CD14-positive monocyte (primary cell): ENCODE measurements around the gene RANBP1. TPM values are rescaled to one million over a fixed set of nuclear protein-coding genes. Genes with fewer than 3 reads are reported as not detected.

ENCODE experiments used
- DNase-seq, 3 donors: peaks; one replicate each; pipeline ENCODE4 v3.0.0-alpha.2; 2011 to 2022
- H2AFZ ChIP-seq: 2 replicates; pipeline ENCODE4 v1.6.0; 2012; ENCODE audit warnings: mild to moderate bottlenecking, low read depth, low read length, inconsistent platforms; ENCODE audit not compliant: insufficient read depth, poor library complexity, severe bottlenecking
- H3K27ac ChIP-seq, 2 donors: 1 replicate in 1 of 2; 2 replicates in 1 of 2; pipeline ENCODE4 v1.5.1; 2012 to 2013; ENCODE audit warnings: low read length in 2 of 2, control low read depth in 1 of 2, inconsistent platforms in 1 of 2, low read depth in 1 of 2, mild to moderate bottlenecking in 1 of 2
- H3K27me3 ChIP-seq, 2 donors: one replicate each; pipeline versions ENCODE4 v1.6.0 to v1.6.1; 2011 to 2013; ENCODE audit warnings: low read length in 2 of 2; ENCODE audit not compliant: control insufficient read depth in 2 of 2, insufficient read depth in 2 of 2
- H3K36me3 ChIP-seq, 2 donors: replicated peaks in 1 of 2; 1 replicate in 1 of 2; 2 replicates in 1 of 2; pipeline versions ENCODE4 v1.5.1 to v1.6.1; 2012 to 2013; ENCODE audit warnings: low read length in 2 of 2, control low read depth in 1 of 2, inconsistent platforms in 1 of 2, mild to moderate bottlenecking in 1 of 2; ENCODE audit not compliant: insufficient read depth in 2 of 2, control insufficient read depth in 1 of 2
- H3K4me1 ChIP-seq, 2 donors: 1 replicate in 1 of 2; 2 replicates in 1 of 2; pipeline versions ENCODE4 v1.5.1 to v1.6.1; 2012 to 2013; ENCODE audit warnings: low read length in 2 of 2, control low read depth in 1 of 2, inconsistent platforms in 1 of 2, mild to moderate bottlenecking in 1 of 2, moderate library complexity in 1 of 2; ENCODE audit not compliant: insufficient read depth in 2 of 2, control insufficient read depth in 1 of 2
- H3K4me2 ChIP-seq: replicated peaks from 2 replicates; pipeline ENCODE3; 2012; ENCODE audit warnings: low read length, moderate library complexity, mild to moderate bottlenecking; ENCODE audit not compliant: poor library complexity, severe bottlenecking; ENCODE audit errors: extremely low read depth
- H3K4me3 ChIP-seq, 3 experiments: fragments of 200-600 bp in 1 of 3; sonication (generic) in 1 of 3; replicated peaks in 1 of 3; 1 replicate in 2 of 3; 2 replicates in 1 of 3; pipeline ENCODE4 v1.5.1; 2011 to 2013; ENCODE audit warnings: low read length in 3 of 3, mild to moderate bottlenecking in 3 of 3, control low read depth in 2 of 3, low read depth in 2 of 3, inconsistent platforms in 1 of 3, moderate library complexity in 1 of 3
- H3K79me2 ChIP-seq: 2 replicates; pipeline ENCODE4 v1.6.0; 2012; ENCODE audit warnings: mild to moderate bottlenecking, control low read depth, inconsistent platforms, low read length, moderate library complexity; ENCODE audit not compliant: insufficient read depth
- H3K9ac ChIP-seq: 2 replicates; pipeline ENCODE4 v1.6.0; 2017; ENCODE audit warnings: low read length, mild to moderate bottlenecking; ENCODE audit not compliant: insufficient read depth, poor library complexity, severe bottlenecking
- H3K9me3 ChIP-seq, 2 donors: replicated peaks in 1 of 2; 1 replicate in 1 of 2; 2 replicates in 1 of 2; pipeline versions ENCODE4 v1.5.1 to v1.6.1; 2012 to 2013; ENCODE audit warnings: low read length in 2 of 2, control low read depth in 1 of 2; ENCODE audit not compliant: control insufficient read depth in 1 of 2, insufficient read depth in 1 of 2
- H4K20me1 ChIP-seq: 2 replicates; pipeline ENCODE4 v1.6.0; 2012; ENCODE audit warnings: mild to moderate bottlenecking, low read length, control low read depth, moderate library complexity; ENCODE audit not compliant: insufficient read depth
- H3K27ac Mint-ChIP-seq, 7 donors: one replicate each; pipeline ENCODE4 v1.8.0; 2020; ENCODE audit warnings: mild to moderate bottlenecking in 7 of 7, mixed read lengths in 7 of 7, moderate library complexity in 6 of 7, inconsistent platforms in 2 of 7
- H3K27me3 Mint-ChIP-seq, 3 donors: one replicate each; pipeline ENCODE4 v1.8.0; 2021 to 2022; ENCODE audit warnings: low read depth in 3 of 3, mild to moderate bottlenecking in 3 of 3, mixed read lengths in 3 of 3, moderate library complexity in 3 of 3, inconsistent platforms in 1 of 3
- H3K36me3 Mint-ChIP-seq, 2 donors: one replicate each; pipeline ENCODE4 v1.8.0; 2020; ENCODE audit warnings: mixed read lengths in 2 of 2, inconsistent platforms in 1 of 2, mild to moderate bottlenecking in 1 of 2
- H3K4me1 Mint-ChIP-seq: one replicate; pipeline ENCODE4 v1.8.0; 2020; ENCODE audit warnings: mild to moderate bottlenecking, mixed read lengths
- H3K4me3 Mint-ChIP-seq, 2 donors: one replicate each; pipeline ENCODE4 v1.8.0; 2020; ENCODE audit warnings: mild to moderate bottlenecking in 2 of 2, mixed read lengths in 2 of 2, moderate library complexity in 1 of 2
- H3K9me3 Mint-ChIP-seq, 7 donors: one replicate each; pipeline ENCODE4 v1.8.0; 2020 to 2022; ENCODE audit warnings: mixed read lengths in 7 of 7, mild to moderate bottlenecking in 6 of 7, moderate library complexity in 6 of 7, inconsistent platforms in 2 of 7
- WGBS: methylation state at CpG from one replicate; pipeline ENCODE4 v1.1.5; 2013; ENCODE audit warnings: missing lambda C conversion rate; ENCODE audit not compliant: insufficient coverage; 5-methylcytosine and 5-hydroxymethylcytosine counted together
- intact Hi-C, 2 donors: fragments of 100-400 bp; cut with micrococcal nuclease; formaldehyde crosslinking; loops; one replicate each; pipeline versions ENCODE4 v1.15.0 to v1.15.1; 2023
- polyA plus RNA-seq, 3 donors: library from polyadenylated mRNA; depleted of rRNA in 1 of 3; unstranded in 2 of 3; stranded (reverse) in 1 of 3; fragments of 300-500 nt in 2 of 3; fragments of >200 nt in 1 of 3; fragmentation: Illumina TruSeq in 2 of 3; gene quantifications; 1 replicate in 2 of 3; 2 replicates in 1 of 3; pipeline ENCODE4 v1.2.3, GENCODE V29; 2012 to 2021
- TF ChIP-seq, protein P1 (sequence below): fragments of 200-600 bp; IDR thresholded peaks from one replicate; pipeline ENCODE4 v1.8.0; 2022; ENCODE audit warnings: antibody characterized with exemption, mild to moderate bottlenecking

Gene RANBP1
- polyA plus RNA-seq, 3 donors, result 45.0 to 52.3 (median 47.4) TPM

DNA sequence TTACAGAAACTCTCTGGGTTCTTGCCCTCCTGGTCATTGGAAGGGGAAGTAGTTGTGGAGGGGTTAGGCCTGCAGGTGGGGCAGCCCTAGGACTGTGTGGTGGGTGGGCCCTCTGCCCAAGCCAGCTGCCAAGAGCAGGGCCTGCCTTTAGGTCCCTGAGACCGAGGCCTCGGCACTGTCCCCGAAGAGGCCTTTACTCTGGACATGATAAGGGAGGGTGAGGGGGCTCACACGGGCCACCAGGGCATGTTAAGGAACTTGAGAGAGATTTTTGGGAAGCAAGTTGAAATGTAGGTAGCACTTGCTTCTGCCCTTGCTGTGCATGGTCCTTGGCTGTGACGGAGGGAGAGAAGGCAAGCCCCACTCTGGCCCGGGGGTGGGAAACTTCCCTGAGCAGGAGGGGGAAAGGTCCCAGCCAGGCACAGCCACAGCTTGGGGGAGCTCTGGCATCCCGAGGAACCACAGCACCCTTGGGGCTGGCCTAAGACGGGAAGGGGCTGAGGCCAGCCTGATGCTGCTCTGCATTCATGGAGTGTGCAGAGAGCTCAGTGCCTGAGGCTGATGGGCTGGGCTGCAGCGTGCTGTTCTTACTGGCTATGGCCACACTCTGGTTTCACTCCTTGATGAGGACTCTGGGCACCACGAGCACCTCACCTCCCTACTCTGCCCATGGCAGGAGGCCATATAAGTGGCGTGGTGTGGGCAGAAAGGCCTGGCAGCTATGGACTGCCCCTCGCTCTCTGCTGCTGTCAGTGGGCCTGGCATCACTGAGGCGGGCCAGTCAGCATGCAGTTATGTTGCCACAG lies 7.8 kb upstream of the RANBP1 start:
- Histone ChIP-seq H3K9ac (no peak overlapping the region), H3K9me3 (no peaks in the 10 kb centered on the region), H3K79me2 (peaks cover 5% of the 10 kb centered on the region), H3K4me2 (no peak overlapping the region), H3K36me3 (peaks cover 80 to 96% of the 10 kb centered on the region in 2 donors), H3K4me1 (no peaks in the 10 kb centered on the region), H3K4me3 (no peak overlapping the region), H3K27ac (peak overlapping the region in 1 of 2 donors; percentile 41), H2AFZ (no peak overlapping the region), H3K27me3 (no peaks in the 10 kb centered on the region), H4K20me1 (peaks cover 17% of the 10 kb centered on the region)
- Mint-ChIP-seq H3K27ac (peak overlapping the region in 5 of 7 donors; percentile 9 to 65 (median 35)), H3K9me3 (no peaks in the 10 kb centered on the region), H3K4me1 (no peaks in the 10 kb centered on the region), H3K36me3 (peaks cover 53 to 87% of the 10 kb centered on the region in 2 donors), H3K4me3 (no peak overlapping the region), H3K27me3 (peaks cover 0 to 2% (median 0%) of the 10 kb centered on the region in 3 donors)
- TF ChIP-seq, protein P1, sequence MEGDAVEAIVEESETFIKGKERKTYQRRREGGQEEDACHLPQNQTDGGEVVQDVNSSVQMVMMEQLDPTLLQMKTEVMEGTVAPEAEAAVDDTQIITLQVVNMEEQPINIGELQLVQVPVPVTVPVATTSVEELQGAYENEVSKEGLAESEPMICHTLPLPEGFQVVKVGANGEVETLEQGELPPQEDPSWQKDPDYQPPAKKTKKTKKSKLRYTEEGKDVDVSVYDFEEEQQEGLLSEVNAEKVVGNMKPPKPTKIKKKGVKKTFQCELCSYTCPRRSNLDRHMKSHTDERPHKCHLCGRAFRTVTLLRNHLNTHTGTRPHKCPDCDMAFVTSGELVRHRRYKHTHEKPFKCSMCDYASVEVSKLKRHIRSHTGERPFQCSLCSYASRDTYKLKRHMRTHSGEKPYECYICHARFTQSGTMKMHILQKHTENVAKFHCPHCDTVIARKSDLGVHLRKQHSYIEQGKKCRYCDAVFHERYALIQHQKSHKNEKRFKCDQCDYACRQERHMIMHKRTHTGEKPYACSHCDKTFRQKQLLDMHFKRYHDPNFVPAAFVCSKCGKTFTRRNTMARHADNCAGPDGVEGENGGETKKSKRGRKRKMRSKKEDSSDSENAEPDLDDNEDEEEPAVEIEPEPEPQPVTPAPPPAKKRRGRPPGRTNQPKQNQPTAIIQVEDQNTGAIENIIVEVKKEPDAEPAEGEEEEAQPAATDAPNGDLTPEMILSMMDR, result no peak
- intact Hi-C loops, result no loop called here
- no peak for DNase-seq
- WGBS, result 94% methylated on average over 12 of the region's 13 CpGs

DNA sequence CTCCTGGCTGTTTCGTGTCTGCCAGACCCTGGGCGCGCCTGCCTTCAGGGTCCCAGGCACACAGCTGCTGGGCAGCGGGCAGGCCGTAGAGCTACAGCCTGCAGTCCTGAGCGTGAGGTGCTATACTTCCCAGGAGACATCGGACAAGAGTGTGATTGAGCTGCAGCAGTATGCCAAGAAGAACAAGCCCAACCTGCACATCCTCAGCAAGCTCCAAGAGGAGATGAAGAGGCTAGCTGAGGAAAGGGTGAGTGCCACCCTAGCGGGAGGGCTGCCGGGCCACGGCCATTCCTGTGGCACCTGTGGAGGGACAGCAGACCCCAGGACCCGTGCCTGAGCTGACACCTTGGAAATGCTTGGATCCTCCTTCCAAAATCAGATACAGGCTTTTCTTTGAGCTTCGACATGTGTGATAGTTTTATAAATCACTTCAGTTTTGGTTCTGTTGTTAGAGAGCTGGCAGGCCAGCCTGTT lies 7.1 kb upstream of the RANBP1 start:
- Histone ChIP-seq H3K9me3 (no peaks in the 10 kb centered on the region), H2AFZ (no peak overlapping the region), H3K27ac (no peak overlapping the region), H4K20me1 (peaks cover 21% of the 10 kb centered on the region), H3K4me2 (no peak overlapping the region), H3K9ac (no peak overlapping the region), H3K27me3 (no peaks in the 10 kb centered on the region), H3K79me2 (peaks cover 3% of the 10 kb centered on the region), H3K36me3 (peaks cover 83 to 96% of the 10 kb centered on the region in 2 donors), H3K4me3 (no peak overlapping the region), H3K4me1 (no peaks in the 10 kb centered on the region)
- H3K4me1 Mint-ChIP-seq, result no peaks in the 10 kb centered on the region
- TF ChIP-seq, protein P1, result no peak
- 90% methylated on average over 6 of the region's 12 CpGs for WGBS
- H3K27ac Mint-ChIP-seq, result peak overlapping the region in 1 of 7 donors; percentile 65
- peaks cover 0 to 2% (median under 1%) of the 10 kb centered on the region in 3 donors for H3K27me3 Mint-ChIP-seq
- no peak for DNase-seq
- H3K9me3 Mint-ChIP-seq, result no peaks in the 10 kb centered on the region
- intact Hi-C loops, result no loop called here
- no peak overlapping the region for H3K4me3 Mint-ChIP-seq
- H3K36me3 Mint-ChIP-seq, result peaks cover 50 to 88% of the 10 kb centered on the region in 2 donors
